ENCODE data around the gene DAGLA. TPM values are rescaled to one million over a fixed set of nuclear protein-coding genes. Genes with fewer than 3 reads are reported as not detected.
A peak's percentile ranks its signal among the peaks of the same experiment; 100 is the strongest.

DAGLA gene
- total and polyA plus RNA-seq, 2 of the 13 experiments (the other 11 are each of a cell fraction or from before 2014, with no cell fraction given), result 2.6 to 3.9 TPM

- TF ChIP-seq ZBTB25 (CRISPR knock-in tag; IDR thresholded peaks at IDR 0.05), result peak; percentile 90
- TF ChIP-seq SP5 (CRISPR knock-in tag; IDR thresholded peaks at IDR 0.05; ENCODE audit: borderline replicate concordance, low read depth), result no peak; the same call in 1 of the 2 replicates
- TF ChIP-seq ZBTB8A (CRISPR knock-in tag; IDR thresholded peaks at IDR 0.05; ENCODE audit: borderline replicate concordance, low read depth), result 0 out of 2 replicates have a peak, but pooled peaks have one; percentile 53
- no peak for TF ChIP-seq SCMH1 (CRISPR knock-in tag; IDR thresholded peaks at IDR 0.05; ENCODE audit: borderline replicate concordance)
- peak; percentile 32; the same call in 1 of the 2 replicates for TF ChIP-seq HNF1A (IDR thresholded peaks at IDR 0.05; ENCODE audit: low read depth)
- TF ChIP-seq HNF1A (CRISPR knock-in tag; IDR thresholded peaks at IDR 0.05; ENCODE audit: borderline replicate concordance), result peak; percentile 50; the same call in 1 of the 2 replicates
- peak; percentile 75; the same call in 1 of the 2 replicates for TF ChIP-seq ZSCAN5A (CRISPR knock-in tag; IDR thresholded peaks at IDR 0.05; ENCODE audit: borderline replicate concordance)
- TF ChIP-seq FOXP1 (IDR thresholded peaks at IDR 0.05), result no peak
- peak; percentile 58; the same call in 1 of the 2 replicates for TF ChIP-seq FOXP1 (CRISPR knock-in tag; IDR thresholded peaks at IDR 0.05)
- peak; percentile 94 for TF ChIP-seq MNT (IDR thresholded peaks at IDR 0.05)
- TF ChIP-seq ZFP36L1 (CRISPR knock-in tag; IDR thresholded peaks at IDR 0.05), result 0 out of 2 replicates have a peak, but pooled peaks have one; percentile 81
- TF ChIP-seq ZNF180 (CRISPR knock-in tag; IDR thresholded peaks at IDR 0.05; ENCODE audit: borderline replicate concordance, low read depth), result no peak
- TF ChIP-seq, protein P1, sequence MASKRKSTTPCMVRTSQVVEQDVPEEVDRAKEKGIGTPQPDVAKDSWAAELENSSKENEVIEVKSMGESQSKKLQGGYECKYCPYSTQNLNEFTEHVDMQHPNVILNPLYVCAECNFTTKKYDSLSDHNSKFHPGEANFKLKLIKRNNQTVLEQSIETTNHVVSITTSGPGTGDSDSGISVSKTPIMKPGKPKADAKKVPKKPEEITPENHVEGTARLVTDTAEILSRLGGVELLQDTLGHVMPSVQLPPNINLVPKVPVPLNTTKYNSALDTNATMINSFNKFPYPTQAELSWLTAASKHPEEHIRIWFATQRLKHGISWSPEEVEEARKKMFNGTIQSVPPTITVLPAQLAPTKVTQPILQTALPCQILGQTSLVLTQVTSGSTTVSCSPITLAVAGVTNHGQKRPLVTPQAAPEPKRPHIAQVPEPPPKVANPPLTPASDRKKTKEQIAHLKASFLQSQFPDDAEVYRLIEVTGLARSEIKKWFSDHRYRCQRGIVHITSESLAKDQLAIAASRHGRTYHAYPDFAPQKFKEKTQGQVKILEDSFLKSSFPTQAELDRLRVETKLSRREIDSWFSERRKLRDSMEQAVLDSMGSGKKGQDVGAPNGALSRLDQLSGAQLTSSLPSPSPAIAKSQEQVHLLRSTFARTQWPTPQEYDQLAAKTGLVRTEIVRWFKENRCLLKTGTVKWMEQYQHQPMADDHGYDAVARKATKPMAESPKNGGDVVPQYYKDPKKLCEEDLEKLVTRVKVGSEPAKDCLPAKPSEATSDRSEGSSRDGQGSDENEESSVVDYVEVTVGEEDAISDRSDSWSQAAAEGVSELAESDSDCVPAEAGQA (IDR thresholded peaks at IDR 0.05; ENCODE audit: low read depth), result peak; percentile 52; the same call in 1 of the 2 replicates
- TF ChIP-seq, protein P1 (CRISPR knock-in tag; IDR thresholded peaks at IDR 0.05; ENCODE audit: borderline replicate concordance), result no peak
Observed at GRCh38 chr11:61682093-61682732, 2.0 kb downstream of the DAGLA start (continued).
